T-cell (primary cell): ENCODE results near the gene KMT2D. TPM values are rescaled to one million over a fixed set of nuclear protein-coding genes. Genes with fewer than 3 reads are reported as not detected.

Source experiments
- ATAC-seq, 4 experiments: fragments of 200-7000 bp in 3 of 4; fragments of 150-1000 bp in 1 of 4; cut with Tn5 transposase; replicated peaks in 1 of 4; 1 replicate in 3 of 4; 2 replicates in 1 of 4; pipeline ENCODE4 v1.10.0; 2021; ENCODE audit warnings: moderate library complexity in 3 of 4, mild to moderate bottlenecking in 2 of 4, moderate number of reproducible peaks in 1 of 4
- CTCF ChIA-PET, 2 donors: fragments of 300-600 bp; sonication (Branson Sonifier 250); formaldehyde crosslinking; loops; one replicate each; lab custom pipeline; 2022; ENCODE audit warnings: antibody characterized with exemption in 2 of 2; lab: Charles Lee
- POLR2A ChIA-PET, 2 donors: fragments of 300-600 bp; sonication (Branson Sonifier 250); formaldehyde crosslinking; loops; one replicate each; lab custom pipeline; 2022; ENCODE audit warnings: antibody characterized with exemption in 2 of 2; lab: Charles Lee
- DNase-seq, 35 experiments: peaks; one replicate each; pipeline versions ENCODE4 v3.0.0 to v3.0.0-alpha.2; 2013 to 2023
- H3K27ac ChIP-seq: one replicate; pipeline ENCODE4 v1.5.1; 2013; ENCODE audit warnings: low read length
- H3K27me3 ChIP-seq, 2 experiments: replicated peaks in 1 of 2; 1 replicate in 1 of 2; 2 replicates in 1 of 2; pipeline versions ENCODE4 v1.6.1 to v1.7.0; 2013; ENCODE audit warnings: low read length in 1 of 2, mixed read lengths in 1 of 2; ENCODE audit not compliant: control insufficient read depth in 2 of 2, insufficient read depth in 2 of 2; ENCODE audit errors: extremely low read depth in 1 of 2
- H3K36me3 ChIP-seq, 2 donors: 1 replicate in 1 of 2; 2 replicates in 1 of 2; pipeline versions ENCODE4 v1.6.1 to v1.7.0; 2013; ENCODE audit warnings: low read length in 1 of 2; ENCODE audit not compliant: control insufficient read depth in 2 of 2, insufficient read depth in 1 of 2; ENCODE audit errors: extremely low read depth in 1 of 2
- H3K4me1 ChIP-seq, 2 experiments: 1 replicate in 1 of 2; 2 replicates in 1 of 2; pipeline versions ENCODE4 v1.6.1 to v1.7.0; 2013; ENCODE audit warnings: low read length in 2 of 2, mixed read lengths in 1 of 2; ENCODE audit not compliant: insufficient read depth in 2 of 2, control insufficient read depth in 1 of 2; ENCODE audit errors: extremely low read depth in 1 of 2
- H3K4me3 ChIP-seq, 2 donors: 1 replicate in 1 of 2; 2 replicates in 1 of 2; pipeline versions ENCODE4 v1.5.1 to v1.7.0; 2013; ENCODE audit warnings: mild to moderate bottlenecking in 2 of 2, low read length in 1 of 2, moderate library complexity in 1 of 2; ENCODE audit not compliant: control insufficient read depth in 1 of 2; ENCODE audit errors: extremely low read depth in 1 of 2
- H3K9me3 ChIP-seq: 2 replicates; pipeline ENCODE4 v1.7.0; 2013
- H3K27ac Mint-ChIP-seq, 2 donors: one replicate each; pipeline ENCODE4 v1.8.0; 2020 to 2021; ENCODE audit warnings: mild to moderate bottlenecking in 2 of 2, mixed read lengths in 2 of 2
- H3K27me3 Mint-ChIP-seq, 2 donors: one replicate each; pipeline ENCODE4 v1.8.0; 2021 to 2022; ENCODE audit warnings: mixed read lengths in 2 of 2
- H3K36me3 Mint-ChIP-seq: one replicate; pipeline ENCODE4 v1.8.0; 2021; ENCODE audit warnings: mixed read lengths
- H3K4me1 Mint-ChIP-seq, 3 donors: one replicate each; pipeline ENCODE4 v1.8.0; 2020 to 2022; ENCODE audit warnings: mixed read lengths in 3 of 3, mild to moderate bottlenecking in 1 of 3
- H3K4me3 Mint-ChIP-seq, 3 donors: one replicate each; pipeline ENCODE4 v1.8.0; 2020 to 2022; ENCODE audit warnings: mild to moderate bottlenecking in 3 of 3, mixed read lengths in 3 of 3, moderate library complexity in 3 of 3
- H3K9me3 Mint-ChIP-seq, 3 donors: one replicate each; pipeline ENCODE4 v1.8.0; 2020 to 2022; ENCODE audit warnings: mixed read lengths in 3 of 3
- WGBS: methylation state at CpG from one replicate; pipeline ENCODE4 v1.1.5; 2013; ENCODE audit warnings: missing lambda C conversion rate; ENCODE audit not compliant: insufficient coverage; 5-methylcytosine and 5-hydroxymethylcytosine counted together
- total RNA-seq, 35 experiments: library from RNA in 6 of 35; stranded (reverse) in 6 of 35; fragments of 120-200 nt in 1 of 35; gene quantifications; one replicate each; pipeline versions ENCODE4 v1.2.1 to v1.2.4 and lab custom pipeline; 2013 to 2026

The KMT2D gene
- total RNA-seq, 5 donors from 2014 or later (not counting 1 experiment from before 2014, with no cell fraction given): 135 to 161 (median 152) TPM

DNA sequence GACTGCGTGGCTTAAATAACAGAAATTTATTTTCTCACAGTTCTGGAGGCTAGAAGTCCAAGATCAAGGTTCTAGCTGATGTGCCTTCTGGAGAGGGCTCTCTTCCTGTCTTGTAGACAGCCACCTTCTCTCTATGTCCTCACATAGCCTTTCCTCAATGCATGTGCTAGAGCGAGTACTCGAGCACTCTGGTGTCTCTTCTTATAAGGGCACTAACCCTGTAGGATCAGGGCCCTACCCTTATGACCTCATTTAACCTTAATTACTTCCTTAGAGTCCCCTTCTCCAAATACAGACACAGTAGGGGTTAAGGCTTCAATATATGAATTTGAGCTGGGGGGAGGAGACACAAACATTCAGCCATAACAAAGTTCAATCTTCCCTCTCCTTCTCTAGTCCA is 23.8 kb upstream of the KMT2D start:
- H3K27me3 ChIP-seq: peaks cover 6 to 19% of the 10 kb centered on the region in 2 experiments
- no peaks in the 10 kb centered on the region for H3K9me3 Mint-ChIP-seq
- CTCF ChIA-PET: interaction anchor here in 1 of 2 donors (0.5 to 5.1 kb wide), 10 partner anchors 10 to 244 kb away, joined by 3 to 32 read pairs (median 3); partner anchors contain the start of genes DHH and RHEBL1
- no CpG with 5 or more reads among the region's 3 CpGs for WGBS
- peaks cover 8 to 12% of the 10 kb centered on the region in 2 donors for H3K27me3 Mint-ChIP-seq
- peaks cover 12 to 22% (median 12%) of the 10 kb centered on the region in 3 donors for H3K4me1 Mint-ChIP-seq
- H3K9me3 ChIP-seq: no peaks in the 10 kb centered on the region
- no peaks in the 10 kb centered on the region for H3K36me3 ChIP-seq
- H3K27ac Mint-ChIP-seq: no peak overlapping the region
- no peaks in the 10 kb centered on the region for H3K36me3 Mint-ChIP-seq
- H3K4me3 Mint-ChIP-seq: no peak overlapping the region
- H3K4me3 ChIP-seq: no peak overlapping the region
- no peak for DNase-seq
- no peak for ATAC-seq
- POLR2A ChIA-PET: no interaction called here
- H3K27ac ChIP-seq: no peak overlapping the region
- H3K4me1 ChIP-seq: peaks cover under 1 to 19% of the 10 kb centered on the region in 2 experiments

DNA sequence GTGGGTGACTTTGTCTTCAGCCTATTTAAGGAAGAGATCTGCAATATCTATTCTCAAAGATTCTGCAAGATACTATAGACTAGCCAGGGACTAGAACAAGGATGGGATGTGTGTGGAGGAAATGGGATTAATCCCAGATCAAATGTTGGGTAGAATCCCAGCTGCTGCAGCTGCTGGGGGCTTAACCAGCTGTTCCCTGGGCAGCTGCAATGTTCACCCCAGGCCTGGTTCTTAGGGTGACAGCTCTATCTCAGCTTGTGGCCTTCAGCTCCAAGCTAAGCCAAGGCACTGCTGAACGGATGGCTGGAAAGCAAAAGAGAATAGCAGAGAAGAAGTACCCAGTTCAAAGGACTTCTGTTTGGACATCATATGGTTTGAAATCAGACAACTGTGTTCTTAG is 19.2 kb upstream of the KMT2D start:
- peaks cover 0 to 5% of the 10 kb centered on the region in 2 experiments for H3K27me3 ChIP-seq
- H3K4me1 Mint-ChIP-seq: no peaks in the 10 kb centered on the region
- H3K4me1 ChIP-seq: no peaks in the 10 kb centered on the region
- no peak overlapping the region for H3K4me3 ChIP-seq
- POLR2A ChIA-PET: no interaction called here
- H3K27me3 Mint-ChIP-seq: peaks cover 0 to 5% of the 10 kb centered on the region in 2 donors
- H3K36me3 ChIP-seq: no peaks in the 10 kb centered on the region
- H3K36me3 Mint-ChIP-seq: no peaks in the 10 kb centered on the region
- ATAC-seq: no peak
- no peak for DNase-seq
- H3K4me3 Mint-ChIP-seq: no peak overlapping the region
- H3K9me3 Mint-ChIP-seq: no peaks in the 10 kb centered on the region
- H3K27ac Mint-ChIP-seq: no peak overlapping the region
- no peak overlapping the region for H3K27ac ChIP-seq
- no peaks in the 10 kb centered on the region for H3K9me3 ChIP-seq
- WGBS: 100% methylated on average over 1 of the region's 1 CpG
- CTCF ChIA-PET: interaction anchor here in 1 of 2 donors (0.6 to 0.8 kb wide), 2 partner anchors 28 to 155 kb away, joined by 5 read pairs; no protein-coding TSS in a partner anchor

DNA sequence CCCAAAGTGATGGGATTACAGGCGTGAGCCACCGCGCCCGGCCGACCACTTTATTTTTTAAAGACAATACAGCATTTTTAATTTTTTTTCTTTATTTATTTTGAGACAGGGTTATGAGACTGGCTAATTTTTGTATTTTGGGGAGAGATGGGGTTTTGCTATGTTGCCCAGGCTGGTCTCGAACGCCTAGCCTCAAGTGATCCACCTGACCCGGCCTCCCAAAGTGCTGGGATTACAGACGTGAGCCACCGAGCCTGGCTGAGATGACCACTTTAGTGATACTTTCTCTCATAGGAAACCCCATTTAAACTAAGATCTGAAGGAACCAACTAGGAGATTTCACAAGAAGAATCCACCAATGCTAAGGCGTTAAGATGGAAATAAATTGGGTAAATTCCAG is 10.4 kb upstream of the KMT2D start:
- DNase-seq (no peak), ATAC-seq (no peak)
- ChIA-PET POLR2A (interaction anchor here in 1 of 2 donors (0.8 kb wide), 1 partner anchor 23 kb away, joined by 3 read pairs; the partner anchor contains the start of gene DHH), CTCF (no interaction called here)
- Mint-ChIP-seq H3K27me3 (no peaks in the 10 kb centered on the region), H3K27ac (no peak overlapping the region), H3K4me1 (peaks cover 18 to 19% (median 19%) of the 10 kb centered on the region in 3 donors), H3K9me3 (no peaks in the 10 kb centered on the region), H3K4me3 (peak overlapping the region in 1 of 3 donors; percentile 100), H3K36me3 (no peaks in the 10 kb centered on the region)
- no peak overlapping the region for H3K27ac ChIP-seq
- peaks cover 0 to 2% of the 10 kb centered on the region in 2 donors for H3K36me3 ChIP-seq
- no peaks in the 10 kb centered on the region for H3K9me3 ChIP-seq
- H3K27me3 ChIP-seq: no peaks in the 10 kb centered on the region
- H3K4me3 ChIP-seq: no peak overlapping the region
- WGBS: 86% methylated on average over 1 of the region's 11 CpGs
- H3K4me1 ChIP-seq: peaks cover 6 to 17% of the 10 kb centered on the region in 2 experiments

DNA sequence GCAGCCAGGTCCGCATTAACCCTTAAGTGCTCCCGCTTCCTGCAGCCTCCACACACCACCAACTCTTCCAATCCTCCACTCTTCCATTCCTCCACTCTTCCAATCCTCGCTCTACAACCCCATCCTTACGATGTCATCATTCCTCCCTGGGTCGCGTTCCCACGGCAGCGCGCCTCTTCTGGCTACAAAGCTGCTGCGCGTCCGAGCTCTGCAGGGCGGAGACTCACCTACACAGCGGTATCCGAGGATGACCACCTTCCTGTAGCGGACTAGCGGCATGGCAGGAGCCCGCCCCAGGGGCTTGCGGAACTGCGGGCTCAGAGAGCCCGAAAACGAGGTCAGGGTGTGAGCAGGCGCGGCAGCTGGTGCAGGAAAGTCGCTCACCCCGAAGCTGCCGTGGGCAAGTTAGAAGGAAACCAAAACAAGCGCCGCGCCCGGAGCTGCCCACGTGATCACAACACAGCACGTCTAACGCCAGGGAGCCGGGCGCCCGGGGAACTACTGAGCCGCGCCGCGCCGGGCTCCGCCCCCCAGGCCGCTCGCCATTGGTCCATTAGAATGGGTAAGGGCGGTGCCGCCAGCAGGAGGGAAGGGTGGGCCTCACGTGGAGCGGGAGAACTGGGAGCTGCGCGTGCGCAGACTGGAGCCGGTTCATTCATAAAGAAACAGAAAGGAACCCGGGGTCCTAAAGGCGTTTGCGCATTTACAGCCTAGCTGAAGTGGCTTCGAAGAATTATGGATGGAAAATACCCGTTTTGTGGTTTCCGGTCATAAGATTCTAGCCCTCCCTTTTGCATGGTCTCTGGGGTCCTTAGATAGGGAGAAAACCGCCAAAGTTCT is 9.1 kb upstream of the KMT2D start, which contains the start of gene RHEBL1:
Gene RHEBL1 (minus strand): TSS at position 473 of the 840 bp plus-strand sequence. CDS start 194 bp downstream, at position 279.
- Histone ChIP-seq H3K27me3 (no peaks in the 10 kb centered on the region), H3K36me3 (peaks cover 0 to 5% of the 10 kb centered on the region in 2 donors), H3K4me1 (peaks cover 6 to 17% of the 10 kb centered on the region in 2 experiments), H3K9me3 (no peaks in the 10 kb centered on the region), H3K4me3 (peak within 1 kb of the TSS; percentile 85 to 91), H3K27ac (peak within 1 kb of the TSS; percentile 68)
- under 1% methylated on average over 57 of the region's 60 CpGs for WGBS
- peak within 1 kb of the TSS; percentile 86 to 100 (median 99) for H3K4me3 Mint-ChIP-seq
- ChIA-PET POLR2A (interaction anchor here (0.6 to 1.4 kb wide), 5 partner anchors 15 to 122 kb away, joined by 3 to 4 read pairs (median 3); partner anchors contain the start of gene TUBA1B (in 1 of the 2)), CTCF (interaction anchor here (0.5 to 1.5 kb wide), 16 partner anchors 8 to 253 kb away, joined by 3 to 12 read pairs (median 5); partner anchors contain the start of genes LMBR1L (in 1 of the 2) and TUBA1B (in 1 of the 2))
- peaks cover 18 to 19% (median 19%) of the 10 kb centered on the region in 3 donors for H3K4me1 Mint-ChIP-seq
- H3K9me3 Mint-ChIP-seq: no peaks in the 10 kb centered on the region
- peak within 1 kb of the TSS; percentile 87 to 96 for H3K27ac Mint-ChIP-seq
- ATAC-seq: peak; percentile 99 to 100 (median 100)
- no peaks in the 10 kb centered on the region for H3K27me3 Mint-ChIP-seq
- DNase-seq: peak; percentile 94 to 99 (median 96)
- peaks cover 4% of the 10 kb centered on the region for H3K36me3 Mint-ChIP-seq

DNA sequence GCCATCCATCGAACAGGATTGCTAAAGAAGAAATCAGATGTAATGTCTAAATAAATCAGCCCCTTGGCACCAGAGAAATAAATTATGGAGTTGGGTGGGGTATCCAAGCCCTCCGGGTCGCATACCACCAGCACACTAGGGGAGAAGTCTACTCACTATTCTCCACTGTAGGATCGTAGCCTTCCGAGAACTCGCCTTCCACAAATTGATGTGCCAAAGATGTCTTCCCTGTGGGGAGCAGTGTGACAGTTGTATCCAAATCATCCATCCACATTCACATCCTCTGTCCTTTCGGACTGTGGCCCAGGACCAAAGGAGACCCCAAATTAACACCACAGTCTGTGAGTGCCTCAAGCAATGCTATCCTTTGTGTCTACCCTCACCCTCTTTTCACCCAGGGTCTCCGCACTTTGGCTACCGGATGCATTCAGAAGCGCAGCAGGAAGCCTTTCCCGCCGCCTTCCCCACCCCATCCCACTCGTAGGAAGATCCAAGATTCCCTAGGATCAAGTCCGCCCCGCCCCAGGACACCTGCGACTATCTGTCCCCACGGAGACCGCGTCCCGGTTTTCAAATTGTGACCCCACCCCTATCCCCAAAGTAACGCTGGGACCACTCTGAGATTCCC is 8.4 kb upstream of the KMT2D start:
- H3K36me3 ChIP-seq: peaks cover 0 to 8% of the 10 kb centered on the region in 2 donors
- peaks cover 6 to 19% of the 10 kb centered on the region in 2 experiments for H3K4me1 ChIP-seq
- Mint-ChIP-seq H3K4me3 (peak overlapping the region; percentile 86 to 100 (median 99)), H3K36me3 (peaks cover 4% of the 10 kb centered on the region), H3K4me1 (peaks cover 19 to 22% (median 20%) of the 10 kb centered on the region in 3 donors), H3K27ac (peak overlapping the region; percentile 87 to 96), H3K27me3 (no peaks in the 10 kb centered on the region), H3K9me3 (no peaks in the 10 kb centered on the region)
- DNase-seq (no peak), ATAC-seq (no peak)
- H3K27ac ChIP-seq: peak overlapping the region; percentile 68
- H3K9me3 ChIP-seq: no peaks in the 10 kb centered on the region
- H3K27me3 ChIP-seq: no peaks in the 10 kb centered on the region
- POLR2A ChIA-PET: interaction anchor here in 1 of 2 donors (1.2 to 1.4 kb wide), 2 partner anchors 62 to 63 kb away, joined by 4 read pairs; partner anchors contain the start of gene TUBA1B
- WGBS: 2% methylated on average over 14 of the region's 21 CpGs
- H3K4me3 ChIP-seq: peak overlapping the region; percentile 85 to 91
- CTCF ChIA-PET: interaction anchor here (0.5 to 1.5 kb wide), 11 partner anchors 9 to 253 kb away, joined by 3 to 12 read pairs (median 5); partner anchors contain the start of genes LMBR1L (in 1 of the 2) and TUBA1B (in 1 of the 2)
